AG10803 (cell line): Measurements from ENCODE around the gene SHROOM3.
A peak's percentile ranks its signal among the peaks of the same experiment; 100 is the strongest.

ENCODE experiments used
- DNase-seq: peaks from one replicate; pipeline ENCODE4 v3.0.0; 2010; ENCODE audit warnings: low read depth
- H3K4me3 ChIP-seq: 2 replicates; pipeline ENCODE4 v1.5.1; 2011; ENCODE audit warnings: mild to moderate bottlenecking, low read length, control low read depth
- TF ChIP-seq, protein P1 (sequence below): conservative IDR thresholded peaks from 2 replicates; pipeline ENCODE4 v1.5.1; 2011; ENCODE audit warnings: mild to moderate bottlenecking, low read length, control low read depth, inconsistent platforms

SHROOM3 gene

DNA sequence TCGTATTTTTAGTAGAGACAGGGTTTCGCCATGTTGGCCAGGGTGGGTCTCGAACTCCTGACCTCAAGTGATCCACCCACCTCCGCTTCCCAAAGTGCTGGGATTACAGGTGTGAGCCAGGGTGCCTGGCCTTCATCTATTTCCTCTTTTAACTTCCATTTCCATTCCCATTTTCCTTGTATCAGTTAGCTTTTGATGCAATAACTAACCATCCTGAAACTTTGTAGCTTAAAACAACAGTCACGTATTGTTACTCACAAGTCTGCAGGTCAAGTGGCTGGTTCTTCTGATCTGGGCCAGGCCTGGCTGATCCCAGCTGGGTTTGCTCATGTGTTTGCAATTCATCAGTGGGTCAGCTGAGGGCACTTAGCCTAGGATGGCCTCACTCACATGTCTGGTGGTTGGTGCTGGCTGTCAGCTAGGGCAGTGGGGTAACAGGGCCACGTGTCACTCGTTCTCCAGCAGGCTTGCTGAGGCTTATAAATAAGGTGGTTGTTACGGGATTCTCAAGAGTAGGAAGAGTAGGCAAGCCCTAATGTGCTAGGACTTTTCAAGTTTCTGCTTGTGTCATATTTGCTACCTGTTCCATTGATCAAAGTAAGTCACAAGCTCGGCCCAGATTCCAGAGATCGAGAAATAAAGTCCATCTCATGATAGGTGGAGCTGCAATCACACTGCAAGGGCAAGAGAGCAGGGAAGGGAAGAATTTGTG, 374.7 kb downstream of the SHROOM3 start:
- TF ChIP-seq, protein P1, sequence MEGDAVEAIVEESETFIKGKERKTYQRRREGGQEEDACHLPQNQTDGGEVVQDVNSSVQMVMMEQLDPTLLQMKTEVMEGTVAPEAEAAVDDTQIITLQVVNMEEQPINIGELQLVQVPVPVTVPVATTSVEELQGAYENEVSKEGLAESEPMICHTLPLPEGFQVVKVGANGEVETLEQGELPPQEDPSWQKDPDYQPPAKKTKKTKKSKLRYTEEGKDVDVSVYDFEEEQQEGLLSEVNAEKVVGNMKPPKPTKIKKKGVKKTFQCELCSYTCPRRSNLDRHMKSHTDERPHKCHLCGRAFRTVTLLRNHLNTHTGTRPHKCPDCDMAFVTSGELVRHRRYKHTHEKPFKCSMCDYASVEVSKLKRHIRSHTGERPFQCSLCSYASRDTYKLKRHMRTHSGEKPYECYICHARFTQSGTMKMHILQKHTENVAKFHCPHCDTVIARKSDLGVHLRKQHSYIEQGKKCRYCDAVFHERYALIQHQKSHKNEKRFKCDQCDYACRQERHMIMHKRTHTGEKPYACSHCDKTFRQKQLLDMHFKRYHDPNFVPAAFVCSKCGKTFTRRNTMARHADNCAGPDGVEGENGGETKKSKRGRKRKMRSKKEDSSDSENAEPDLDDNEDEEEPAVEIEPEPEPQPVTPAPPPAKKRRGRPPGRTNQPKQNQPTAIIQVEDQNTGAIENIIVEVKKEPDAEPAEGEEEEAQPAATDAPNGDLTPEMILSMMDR, result no peak; the same call in 1 of the 2 replicates
- peak; percentile 86 for DNase-seq
- no peak overlapping the region for H3K4me3 ChIP-seq

GRCh38 chr4:76811604-76812412, 376.8 kb downstream of the SHROOM3 start:
- TF ChIP-seq, protein P1, result peak; percentile 30
- DNase-seq, result peak; percentile 88
- H3K4me3 ChIP-seq, result no peak overlapping the region

DNA sequence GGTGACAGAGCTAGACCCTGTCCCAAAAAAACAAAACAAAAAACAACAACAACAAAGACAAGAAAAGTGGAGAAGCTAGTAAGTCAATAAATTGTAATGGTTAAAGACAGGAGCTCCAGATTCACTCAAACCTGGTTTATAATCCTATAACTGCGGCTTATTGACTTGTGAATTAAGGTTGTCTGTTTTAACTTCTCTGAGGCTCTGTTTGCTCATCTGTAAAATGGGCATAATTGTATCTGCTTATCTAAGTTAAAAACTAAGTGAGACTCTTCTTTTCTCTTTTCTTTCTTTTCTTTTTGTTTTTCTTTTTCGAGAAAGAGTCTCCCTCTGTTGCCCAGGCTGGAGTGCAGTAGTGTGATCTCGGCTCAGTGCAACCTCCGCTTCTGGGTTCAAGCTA, 378.0 kb downstream of the SHROOM3 start:
- TF ChIP-seq, protein P1, result no peak

GRCh38 chr4:76821641-76822040, 386.6 kb downstream of the SHROOM3 start:
- DNase-seq, result peak; percentile 97
- TF ChIP-seq, protein P1, result no peak
- H3K4me3 ChIP-seq, result no peak overlapping the region

More for the DNA sequence above, 378.0 kb downstream of the SHROOM3 start:
- DNase-seq, result no peak
- no peak overlapping the region for H3K4me3 ChIP-seq

GRCh38 chr4:76822303-76822702, 387.3 kb downstream of the SHROOM3 start:
- no peak overlapping the region for H3K4me3 ChIP-seq
- DNase-seq, result peak; percentile 41
- TF ChIP-seq, protein P1, result no peak

DNA sequence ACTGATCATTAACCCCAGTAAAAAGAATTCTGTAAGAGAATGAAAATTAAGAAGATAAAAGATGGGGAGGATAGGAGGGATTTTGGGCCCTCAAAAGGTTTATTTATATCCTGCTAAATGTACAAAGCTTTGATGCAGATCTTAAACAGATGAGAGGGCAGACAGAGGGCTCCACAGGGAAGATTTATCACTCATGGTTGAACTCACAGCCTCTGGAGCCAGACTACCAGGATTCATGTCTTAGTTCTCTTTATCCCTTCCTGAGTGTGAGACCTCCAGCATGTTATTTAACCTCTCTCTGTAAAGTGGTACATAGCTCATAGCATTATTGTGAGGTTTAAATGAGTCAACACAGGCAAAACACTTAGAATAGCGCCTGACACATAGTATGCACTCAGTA, 388.5 kb downstream of the SHROOM3 start:
- TF ChIP-seq, protein P1, result no peak
- no peak for DNase-seq
- no peak overlapping the region for H3K4me3 ChIP-seq

DNA sequence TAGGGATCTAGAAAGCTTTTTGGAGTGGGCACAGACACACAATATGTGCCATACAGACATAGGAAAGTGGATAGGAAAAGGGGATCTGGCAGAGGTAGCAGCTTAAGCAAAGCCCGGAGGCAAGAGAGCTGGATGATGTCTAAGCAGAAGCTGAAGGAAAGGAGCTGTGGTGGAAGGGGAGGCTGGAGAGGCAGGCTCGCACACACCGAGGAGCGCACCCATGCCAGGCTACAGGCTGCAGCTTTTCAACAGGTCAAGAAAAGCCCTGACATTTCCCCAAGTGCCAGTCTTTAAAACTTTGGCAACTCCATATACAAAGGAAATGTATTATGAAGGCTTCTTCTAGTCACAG, 395.6 kb downstream of the SHROOM3 start:
- H3K4me3 ChIP-seq, result no peak overlapping the region
- no peak for DNase-seq
- TF ChIP-seq, protein P1, result no peak
